Measurements from ENCODE around the gene DNMT1. TPM values are rescaled to one million over a fixed set of nuclear protein-coding genes. Genes with fewer than 3 reads are reported as not detected.

Gene DNMT1
- total RNA-seq, 1 experiment from 2014 or later = 192 TPM

GRCh38 chr19:10095948-10096614 lies 98.7 kb downstream of the DNMT1 start:
- DNase-seq (ENCODE audit: low read depth) = peak; percentile 79

- DNase-seq (ENCODE audit: low read depth) = no peak
Observed at GRCh38 chr19:10095622-10095947, 99.2 kb downstream of the DNMT1 start.

GRCh38 chr19:10093295-10094186 lies 101.2 kb downstream of the DNMT1 start:
- no peak for DNase-seq (ENCODE audit: low read depth)

- DNase-seq (ENCODE audit: low read depth) = no peak
Observed at GRCh38 chr19:10092648-10093294, 102.0 kb downstream of the DNMT1 start.

- DNase-seq (ENCODE audit: low read depth) = no peak
Observed at GRCh38 chr19:10091895-10092641, 102.7 kb downstream of the DNMT1 start.

GRCh38 chr19:10091370-10091687 lies 103.4 kb downstream of the DNMT1 start:
- no peak for DNase-seq (ENCODE audit: low read depth)

- DNase-seq (ENCODE audit: low read depth) = no peak
Observed at GRCh38 chr19:10089801-10090375, 104.9 kb downstream of the DNMT1 start.

GRCh38 chr19:10088949-10089554 lies 105.7 kb downstream of the DNMT1 start:
- no peak for DNase-seq (ENCODE audit: low read depth)

GRCh38 chr19:10087296-10088061 lies 107.3 kb downstream of the DNMT1 start:
- no peak for DNase-seq (ENCODE audit: low read depth)

GRCh38 chr19:10086591-10087192 lies 108.1 kb downstream of the DNMT1 start:
- no peak for DNase-seq (ENCODE audit: low read depth)

GRCh38 chr19:10085641-10086590 lies 108.8 kb downstream of the DNMT1 start, which contains the start of gene SHFL:
SHFL (plus strand) TSS chr19:10086317; CDS start chr19:10086428, 111 bp downstream.
- DNase-seq (ENCODE audit: low read depth) = peak; percentile 60

GRCh38 chr19:10084803-10085202 lies 110.0 kb downstream of the DNMT1 start:
- DNase-seq (ENCODE audit: low read depth) = no peak

GRCh38 chr19:10083911-10084310 lies 110.8 kb downstream of the DNMT1 start:
- DNase-seq (ENCODE audit: low read depth) = no peak

Other genes with a start within 250 kb of the DNMT1 start
- gene COL5A3, start 184.4 kb downstream of the DNMT1 start, total RNA-seq (2014; rRNA removed) = 0.58 and 0.80 TPM in 2 replicates
- gene RDH8, start 181.5 kb downstream of the DNMT1 start, total RNA-seq (2014; rRNA removed) = not detected in 2 replicates
- 29.0 and 29.5 TPM in 2 replicates for gene SHFL, start 108.6 kb downstream of the DNMT1 start, total RNA-seq (2014; rRNA removed)
- gene ANGPTL6, start 92.3 kb downstream of the DNMT1 start, total RNA-seq (2014; rRNA removed) = 0.06 and 0.19 TPM in 2 replicates
- 37.8 and 41.6 TPM in 2 replicates for gene PPAN, start 88.6 kb downstream of the DNMT1 start, total RNA-seq (2014; rRNA removed)
- 2.8 and 3.5 TPM in 2 replicates for gene P2RY11, start 83.3 kb downstream of the DNMT1 start, total RNA-seq (2014; rRNA removed)
- 269 and 297 TPM in 2 replicates for gene EIF3G, start 75.1 kb downstream of the DNMT1 start, total RNA-seq (2014; rRNA removed)
- 1.4 and 1.8 TPM in 2 replicates for gene S1PR2, start 36.4 kb upstream of the DNMT1 start, total RNA-seq (2014; rRNA removed)
- gene MRPL4, start 57.3 kb upstream of the DNMT1 start, total RNA-seq (2014; rRNA removed) = 98.5 and 101 TPM in 2 replicates
- 1.7 and 2.2 TPM in 2 replicates for gene ICAM1, start 76.2 kb upstream of the DNMT1 start, total RNA-seq (2014; rRNA removed)
- gene ICAM4, start 92.0 kb upstream of the DNMT1 start, total RNA-seq (2014; rRNA removed) = not detected in 2 replicates
- gene ICAM5, start 95.0 kb upstream of the DNMT1 start, total RNA-seq (2014; rRNA removed) = 4.0 and 8.0 TPM in 2 replicates
- gene ZGLP1, start 114.9 kb upstream of the DNMT1 start, total RNA-seq (2014; rRNA removed) = 1.9 and 3.4 TPM in 2 replicates
- gene FDX2, start 121.1 kb upstream of the DNMT1 start, total RNA-seq (2014; rRNA removed) = 61.0 and 64.5 TPM in 2 replicates
- 26.8 and 37.4 TPM in 2 replicates for gene RAVER1, start 138.6 kb upstream of the DNMT1 start, total RNA-seq (2014; rRNA removed)
- 6.7 and 9.0 TPM in 2 replicates for gene ICAM3, start 144.7 kb upstream of the DNMT1 start, total RNA-seq (2014; rRNA removed)
- 78.5 and 97.8 TPM in 2 replicates for gene TYK2, start 185.6 kb upstream of the DNMT1 start, total RNA-seq (2014; rRNA removed)
- 311 and 327 TPM in 2 replicates for gene CDC37, start 208.6 kb upstream of the DNMT1 start, total RNA-seq (2014; rRNA removed)
- 1.9 and 2.0 TPM in 2 replicates for gene PDE4A, start 225.6 kb upstream of the DNMT1 start, total RNA-seq (2014; rRNA removed)